WTC11 (cell line): ENCODE data around the gene ZSCAN2.

Experiments
- EMX1 ChIP-seq: fragments of 250-450 bp; sonication (Bioruptor Pico); IDR thresholded peaks from 2 replicates; pipeline ENCODE4 v1.8.0; 2021; ENCODE audit warnings: mild to moderate bottlenecking
- JUN ChIP-seq: sonication (generic); formaldehyde crosslinking; IDR thresholded peaks from 2 replicates; pipeline ENCODE4 v1.8.0; 2023; ENCODE audit warnings: mild to moderate bottlenecking, missing genetic modification reagents
- MAX ChIP-seq: sonication (generic); formaldehyde crosslinking; IDR thresholded peaks from 2 replicates; pipeline ENCODE4 v1.8.0; 2022; ENCODE audit warnings: mild to moderate bottlenecking, missing genetic modification reagents
- MXD4 ChIP-seq: fragments of 250-450 bp; sonication (Bioruptor Pico); IDR thresholded peaks from 2 replicates; pipeline ENCODE4 v1.8.0; 2021; ENCODE audit warnings: mild to moderate bottlenecking, moderate library complexity, borderline replicate concordance
- NR1H2 ChIP-seq: sonication (generic); formaldehyde crosslinking; IDR thresholded peaks from 2 replicates; pipeline ENCODE4 v1.9.0; 2021; ENCODE audit warnings: mild to moderate bottlenecking, moderate library complexity, missing genetic modification reagents
- ZNF138 ChIP-seq: sonication (generic); formaldehyde crosslinking; conservative IDR thresholded peaks from 2 replicates; pipeline ENCODE4 v1.8.1; 2022; ENCODE audit warnings: mild to moderate bottlenecking, moderate library complexity, missing genetic modification reagents
- ZNF396 ChIP-seq: fragments of 250-450 bp; sonication (Bioruptor Pico); IDR thresholded peaks from 2 replicates; pipeline ENCODE4 v1.8.0; 2021; ENCODE audit warnings: mild to moderate bottlenecking, moderate library complexity, borderline replicate concordance
- TF ChIP-seq, protein P1 (sequence below): fragments of 200-600 bp; IDR thresholded peaks from 2 replicates; pipeline ENCODE4 v1.8.0; 2022; ENCODE audit warnings: antibody characterized with exemption
- TF ChIP-seq, protein P2 (sequence below): sonication (generic); formaldehyde crosslinking; IDR thresholded peaks from 2 replicates; pipeline ENCODE4 v1.8.0; 2022; ENCODE audit warnings: mild to moderate bottlenecking, missing genetic modification reagents
- TF ChIP-seq, protein P3 (sequence below): fragments of 250-450 bp; sonication (Bioruptor Pico); IDR thresholded peaks from 2 replicates; pipeline ENCODE4 v1.9.0; 2021; ENCODE audit warnings: moderate library complexity, mild to moderate bottlenecking, inconsistent platforms, borderline replicate concordance

DNA sequence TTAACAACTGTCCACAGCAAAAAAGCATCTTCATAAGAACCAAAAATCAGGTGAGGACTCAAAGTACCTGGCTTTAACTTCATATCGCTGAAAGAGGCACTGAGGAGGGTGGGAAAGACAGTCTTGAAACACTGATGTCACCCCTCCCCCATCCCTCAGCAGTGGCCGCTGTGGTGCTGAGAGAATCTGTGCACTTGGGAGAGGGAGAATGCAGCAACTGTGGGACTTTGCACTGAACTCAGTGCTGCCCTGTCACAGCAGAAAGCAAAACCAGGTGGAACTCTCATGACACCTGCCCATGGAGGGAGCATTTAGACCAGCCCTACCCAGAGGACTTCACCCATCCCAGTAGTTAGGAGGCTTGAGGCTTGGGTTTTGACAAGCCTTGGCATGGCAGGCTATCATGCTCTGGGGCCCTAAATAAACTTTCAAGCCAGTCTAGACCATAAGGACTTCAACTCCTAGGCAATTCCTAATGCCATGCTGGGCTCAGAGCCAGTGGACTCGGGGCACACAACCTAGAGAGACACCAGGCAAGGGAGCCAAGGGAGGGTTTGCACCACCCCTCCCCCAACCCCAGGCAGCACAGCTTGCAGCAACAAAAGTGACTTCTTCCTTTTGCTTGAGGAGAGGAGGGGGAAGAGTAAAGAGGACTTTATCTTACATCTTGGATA lies 6.1 kb upstream of the ZSCAN2 start:
- TF ChIP-seq, protein P1, sequence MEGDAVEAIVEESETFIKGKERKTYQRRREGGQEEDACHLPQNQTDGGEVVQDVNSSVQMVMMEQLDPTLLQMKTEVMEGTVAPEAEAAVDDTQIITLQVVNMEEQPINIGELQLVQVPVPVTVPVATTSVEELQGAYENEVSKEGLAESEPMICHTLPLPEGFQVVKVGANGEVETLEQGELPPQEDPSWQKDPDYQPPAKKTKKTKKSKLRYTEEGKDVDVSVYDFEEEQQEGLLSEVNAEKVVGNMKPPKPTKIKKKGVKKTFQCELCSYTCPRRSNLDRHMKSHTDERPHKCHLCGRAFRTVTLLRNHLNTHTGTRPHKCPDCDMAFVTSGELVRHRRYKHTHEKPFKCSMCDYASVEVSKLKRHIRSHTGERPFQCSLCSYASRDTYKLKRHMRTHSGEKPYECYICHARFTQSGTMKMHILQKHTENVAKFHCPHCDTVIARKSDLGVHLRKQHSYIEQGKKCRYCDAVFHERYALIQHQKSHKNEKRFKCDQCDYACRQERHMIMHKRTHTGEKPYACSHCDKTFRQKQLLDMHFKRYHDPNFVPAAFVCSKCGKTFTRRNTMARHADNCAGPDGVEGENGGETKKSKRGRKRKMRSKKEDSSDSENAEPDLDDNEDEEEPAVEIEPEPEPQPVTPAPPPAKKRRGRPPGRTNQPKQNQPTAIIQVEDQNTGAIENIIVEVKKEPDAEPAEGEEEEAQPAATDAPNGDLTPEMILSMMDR = no peak
- TF ChIP-seq JUN (CRISPR knock-in tag) (no peak), ZNF138 (CRISPR knock-in tag) (no peak), EMX1 (CRISPR knock-in tag) (no peak), NR1H2 (CRISPR knock-in tag) (no peak), ZNF396 (CRISPR knock-in tag) (no peak), MAX (CRISPR knock-in tag) (no peak), MXD4 (CRISPR knock-in tag) (no peak)
- TF ChIP-seq, protein P2, sequence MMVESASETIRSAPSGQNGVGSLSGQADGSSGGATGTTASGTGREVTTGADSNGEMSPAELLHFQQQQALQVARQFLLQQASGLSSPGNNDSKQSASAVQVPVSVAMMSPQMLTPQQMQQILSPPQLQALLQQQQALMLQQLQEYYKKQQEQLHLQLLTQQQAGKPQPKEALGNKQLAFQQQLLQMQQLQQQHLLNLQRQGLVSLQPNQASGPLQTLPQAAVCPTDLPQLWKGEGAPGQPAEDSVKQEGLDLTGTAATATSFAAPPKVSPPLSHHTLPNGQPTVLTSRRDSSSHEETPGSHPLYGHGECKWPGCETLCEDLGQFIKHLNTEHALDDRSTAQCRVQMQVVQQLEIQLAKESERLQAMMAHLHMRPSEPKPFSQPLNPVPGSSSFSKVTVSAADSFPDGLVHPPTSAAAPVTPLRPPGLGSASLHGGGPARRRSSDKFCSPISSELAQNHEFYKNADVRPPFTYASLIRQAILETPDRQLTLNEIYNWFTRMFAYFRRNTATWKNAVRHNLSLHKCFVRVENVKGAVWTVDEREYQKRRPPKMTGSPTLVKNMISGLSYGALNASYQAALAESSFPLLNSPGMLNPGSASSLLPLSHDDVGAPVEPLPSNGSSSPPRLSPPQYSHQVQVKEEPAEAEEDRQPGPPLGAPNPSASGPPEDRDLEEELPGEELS = no peak
- TF ChIP-seq, protein P3, sequence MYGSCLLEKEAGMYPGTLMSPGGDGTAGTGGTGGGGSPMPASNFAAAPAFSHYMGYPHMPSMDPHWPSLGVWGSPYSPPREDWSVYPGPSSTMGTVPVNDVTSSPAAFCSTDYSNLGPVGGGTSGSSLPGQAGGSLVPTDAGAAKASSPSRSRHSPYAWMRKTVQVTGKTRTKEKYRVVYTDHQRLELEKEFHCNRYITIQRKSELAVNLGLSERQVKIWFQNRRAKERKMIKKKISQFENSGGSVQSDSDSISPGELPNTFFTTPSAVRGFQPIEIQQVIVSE = no peak
